ENCODE data around the gene PRDM16. TPM values are rescaled to one million over a fixed set of nuclear protein-coding genes. Genes with fewer than 3 reads are reported as not detected.

Gene PRDM16
- total and polyA plus RNA-seq, 2 of the 8 experiments (the other 6 are each of a cell fraction or from before 2014, with no cell fraction given), result 0.39 to 0.43 TPM

DNA sequence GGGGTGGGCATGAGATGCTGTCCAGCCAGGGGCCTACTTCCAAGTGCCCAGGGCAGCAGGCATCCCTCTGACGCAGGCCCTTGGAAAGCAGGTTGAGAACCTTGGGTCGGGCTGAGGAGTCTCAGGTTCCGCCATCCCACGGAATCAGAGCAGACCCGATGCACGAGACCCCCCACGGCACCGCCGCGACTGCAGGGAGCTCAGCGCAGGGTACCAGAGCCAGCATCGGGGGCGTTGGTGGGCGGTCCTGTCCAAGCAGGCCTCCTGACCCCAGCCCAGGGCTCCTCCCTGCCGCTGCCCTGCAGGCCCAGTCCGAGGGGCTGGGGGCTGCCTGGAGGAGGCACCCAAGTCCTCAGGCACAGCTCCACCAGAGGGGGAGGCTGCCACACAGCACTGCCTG lies 177.2 kb downstream of the PRDM16 start (continued):
- TF ChIP-seq RBBP5 (IDR thresholded peaks at IDR 0.05; ENCODE audit: borderline replicate concordance, low read depth, low read length), result no peak
- TF ChIP-seq CBX8 (IDR thresholded peaks at IDR 0.05; ENCODE audit: borderline replicate concordance, low read depth, low read length), result no peak
- no peak for TF ChIP-seq KDM4A (IDR thresholded peaks at IDR 0.05; ENCODE audit: low read depth, low read length, severe bottlenecking)

Measured in H1 (cell line).